ENCODE measurements around the gene SYT9. TPM values are rescaled to one million over a fixed set of nuclear protein-coding genes. Genes with fewer than 3 reads are reported as not detected.

SYT9 gene
- total and polyA plus RNA-seq, 9 of the 15 experiments (the other 6 are each of a cell fraction or from before 2014, with no cell fraction given), result 0.01 TPM; not detected in 8

DNA sequence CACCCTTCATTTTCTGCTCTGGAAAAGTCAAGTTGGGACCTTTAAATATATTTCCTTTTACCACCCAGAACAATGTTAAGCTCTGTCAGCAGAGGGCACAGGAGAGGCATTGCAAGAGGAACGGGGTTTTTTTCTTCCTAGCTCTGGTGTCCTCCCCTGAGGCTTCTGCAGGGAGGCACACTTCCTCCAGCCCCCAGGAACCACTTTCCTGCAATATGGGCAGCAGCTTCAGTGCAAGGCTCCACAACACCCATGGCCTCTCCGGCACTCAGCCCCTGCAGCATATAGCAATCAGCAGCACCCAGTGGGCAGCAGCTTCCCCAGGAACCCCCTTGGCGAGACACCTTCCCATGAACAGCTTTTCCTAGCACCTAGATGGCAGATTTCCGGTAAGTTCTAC, 101.4 kb downstream of the SYT9 start (continued):
- TF ChIP-seq NCOR1 (IDR thresholded peaks at IDR 0.05) (no peak), POLR2G (IDR thresholded peaks at IDR 0.05; ENCODE audit: low read depth, low read length) (no peak), ZNF316 (IDR thresholded peaks at IDR 0.05) (no peak), NR2C1 (IDR thresholded peaks at IDR 0.05) (no peak), NR2C1 (tag; IDR thresholded peaks at IDR 0.05) (no peak), POLR2AphosphoS5 (IDR thresholded peaks at IDR 0.05; ENCODE audit: control insufficient read depth, insufficient read depth, low read depth, low read length) (no peak), RBM15 (IDR thresholded peaks at IDR 0.05; ENCODE audit: insufficient read depth, low read length) (no peak), HCFC1 (IDR thresholded peaks at IDR 0.05; ENCODE audit: low read depth, low read length) (no peak), ZNF586 (CRISPR knock-in tag; conservative IDR thresholded peaks at IDR 0.05) (no peak), HNRNPUL1 (IDR thresholded peaks at IDR 0.05; ENCODE audit: low read length) (no peak), RBM25 (IDR thresholded peaks at IDR 0.05; ENCODE audit: low read depth, low read length, severe bottlenecking) (no peak), IRF2 (CRISPR knock-in tag; IDR thresholded peaks at IDR 0.05) (no peak)
- TF ChIP-seq, protein P1, sequence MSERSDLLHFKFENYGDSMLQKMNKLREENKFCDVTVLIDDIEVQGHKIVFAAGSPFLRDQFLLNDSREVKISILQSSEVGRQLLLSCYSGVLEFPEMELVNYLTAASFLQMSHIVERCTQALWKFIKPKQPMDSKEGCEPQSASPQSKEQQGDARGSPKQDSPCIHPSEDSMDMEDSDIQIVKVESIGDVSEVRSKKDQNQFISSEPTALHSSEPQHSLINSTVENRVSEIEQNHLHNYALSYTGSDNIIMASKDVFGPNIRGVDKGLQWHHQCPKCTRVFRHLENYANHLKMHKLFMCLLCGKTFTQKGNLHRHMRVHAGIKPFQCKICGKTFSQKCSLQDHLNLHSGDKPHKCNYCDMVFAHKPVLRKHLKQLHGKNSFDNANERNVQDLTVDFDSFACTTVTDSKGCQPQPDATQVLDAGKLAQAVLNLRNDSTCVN (CRISPR knock-in tag; IDR thresholded peaks at IDR 0.05), result no peak

DNA sequence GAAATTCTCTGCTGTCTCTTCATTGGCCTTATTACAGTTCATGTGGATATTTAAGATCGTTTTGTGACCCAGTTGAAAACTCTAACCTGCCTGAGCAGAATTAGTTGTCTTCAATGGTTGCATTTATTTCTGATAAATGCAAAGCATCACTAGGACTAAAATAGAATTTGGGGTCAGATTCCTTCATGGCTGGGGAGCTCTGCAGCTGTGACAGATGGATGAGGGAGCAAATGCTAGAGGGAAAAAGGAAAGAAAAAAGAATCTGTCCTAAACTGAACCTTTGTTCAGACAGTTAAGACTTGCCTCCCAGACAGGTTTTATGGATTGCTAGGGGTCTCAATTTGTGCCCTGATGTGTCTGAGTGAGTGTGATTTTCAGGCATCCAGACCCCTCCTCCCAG, 113.0 kb downstream of the SYT9 start:
- intact Hi-C loops (cut with micrococcal nuclease), result no loop called here
- ATAC-seq (no peak), FAIRE-seq (no peak), DNase-seq (ENCODE audit: extremely low read depth in 1 of 4, low spot score in 3 of 4) (no peak)
- ChIA-PET CTCF (ENCODE audit: low intra/inter-chr PET ratio) (no interaction called here), POLR2A (no interaction called here)
- H3K9me1 ChIP-seq (ENCODE audit: control insufficient read depth, insufficient read depth, low read length), result no peaks in the 10 kb centered on the region
- H3K4me1 ChIP-seq (replicated peaks in 1 of 2; ENCODE audit: control insufficient read depth in 2 of 2, insufficient read depth in 2 of 2, low read length in 2 of 2), result no peaks in the 10 kb centered on the region
- BruUV-seq (replicated peaks), result no TSS peak
- H4K20me1 ChIP-seq (replicated peaks; ENCODE audit: control insufficient read depth, insufficient read depth, low read length), result no peaks in the 10 kb centered on the region
- H3K9ac ChIP-seq (ENCODE audit: insufficient read depth in 1 of 2, low read depth in 2 of 2, low read length in 2 of 2), result no peak overlapping the region
- H3K27me3 ChIP-seq (ENCODE audit: control insufficient read depth in 2 of 2, insufficient read depth in 2 of 2, low read length in 2 of 2), result no peaks in the 10 kb centered on the region
- H3K9me3 ChIP-seq (replicated peaks; ENCODE audit: control insufficient read depth, insufficient read depth, low read depth, low read length), result no peaks in the 10 kb centered on the region
- H3K27ac ChIP-seq (ENCODE audit: extremely low read depth, low read depth, low read length), result no peak overlapping the region
- WGBS (ENCODE audit: insufficient coverage, low coverage, missing lambda C conversion rate), result 0% methylated on average over 1 of the region's 1 CpG
- in situ Hi-C loops (cut with MboI), result no loop called here
- H2AFZ ChIP-seq (ENCODE audit: low read depth, low read length), result no peak overlapping the region
- no peak overlapping the region for H3K4me2 ChIP-seq (ENCODE audit: insufficient read depth, low read length)
- H3K36me3 ChIP-seq (ENCODE audit: control insufficient read depth, insufficient read depth, low read length), result no peaks in the 10 kb centered on the region
- H3K79me2 ChIP-seq (ENCODE audit: control insufficient read depth, insufficient read depth, low read length), result no peaks in the 10 kb centered on the region
- H3K4me3 ChIP-seq, result no peak overlapping the region
- TF ChIP-seq ZBTB1 (CRISPR knock-in tag; IDR thresholded peaks at IDR 0.05; ENCODE audit: borderline replicate concordance, low read depth) (no peak), HCFC1 (IDR thresholded peaks at IDR 0.05; ENCODE audit: low read depth, low read length) (no peak), FOSL1 (tag; conservative IDR thresholded peaks at IDR 0.05) (no peak), CREM (IDR thresholded peaks at IDR 0.05; ENCODE audit: low read depth) (no peak), NUFIP1 (IDR thresholded peaks at IDR 0.05; ENCODE audit: partially characterized antibody) (no peak)
- TF ChIP-seq, protein P2, sequence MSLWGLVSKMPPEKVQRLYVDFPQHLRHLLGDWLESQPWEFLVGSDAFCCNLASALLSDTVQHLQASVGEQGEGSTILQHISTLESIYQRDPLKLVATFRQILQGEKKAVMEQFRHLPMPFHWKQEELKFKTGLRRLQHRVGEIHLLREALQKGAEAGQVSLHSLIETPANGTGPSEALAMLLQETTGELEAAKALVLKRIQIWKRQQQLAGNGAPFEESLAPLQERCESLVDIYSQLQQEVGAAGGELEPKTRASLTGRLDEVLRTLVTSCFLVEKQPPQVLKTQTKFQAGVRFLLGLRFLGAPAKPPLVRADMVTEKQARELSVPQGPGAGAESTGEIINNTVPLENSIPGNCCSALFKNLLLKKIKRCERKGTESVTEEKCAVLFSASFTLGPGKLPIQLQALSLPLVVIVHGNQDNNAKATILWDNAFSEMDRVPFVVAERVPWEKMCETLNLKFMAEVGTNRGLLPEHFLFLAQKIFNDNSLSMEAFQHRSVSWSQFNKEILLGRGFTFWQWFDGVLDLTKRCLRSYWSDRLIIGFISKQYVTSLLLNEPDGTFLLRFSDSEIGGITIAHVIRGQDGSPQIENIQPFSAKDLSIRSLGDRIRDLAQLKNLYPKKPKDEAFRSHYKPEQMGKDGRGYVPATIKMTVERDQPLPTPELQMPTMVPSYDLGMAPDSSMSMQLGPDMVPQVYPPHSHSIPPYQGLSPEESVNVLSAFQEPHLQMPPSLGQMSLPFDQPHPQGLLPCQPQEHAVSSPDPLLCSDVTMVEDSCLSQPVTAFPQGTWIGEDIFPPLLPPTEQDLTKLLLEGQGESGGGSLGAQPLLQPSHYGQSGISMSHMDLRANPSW (CRISPR knock-in tag; IDR thresholded peaks at IDR 0.05), result no peak
- TF ChIP-seq, protein P3, sequence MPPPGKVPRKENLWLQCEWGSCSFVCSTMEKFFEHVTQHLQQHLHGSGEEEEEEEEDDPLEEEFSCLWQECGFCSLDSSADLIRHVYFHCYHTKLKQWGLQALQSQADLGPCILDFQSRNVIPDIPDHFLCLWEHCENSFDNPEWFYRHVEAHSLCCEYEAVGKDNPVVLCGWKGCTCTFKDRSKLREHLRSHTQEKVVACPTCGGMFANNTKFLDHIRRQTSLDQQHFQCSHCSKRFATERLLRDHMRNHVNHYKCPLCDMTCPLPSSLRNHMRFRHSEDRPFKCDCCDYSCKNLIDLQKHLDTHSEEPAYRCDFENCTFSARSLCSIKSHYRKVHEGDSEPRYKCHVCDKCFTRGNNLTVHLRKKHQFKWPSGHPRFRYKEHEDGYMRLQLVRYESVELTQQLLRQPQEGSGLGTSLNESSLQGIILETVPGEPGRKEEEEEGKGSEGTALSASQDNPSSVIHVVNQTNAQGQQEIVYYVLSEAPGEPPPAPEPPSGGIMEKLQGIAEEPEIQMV (tag; conservative IDR thresholded peaks at IDR 0.05; ENCODE audit: low read depth), result no peak
